ENCODE measurements around the gene SNX3.

GRCh38 chr6:108304646-108305045 is 43.8 kb upstream of the SNX3 start:
- no peak for TF ChIP-seq CTCF (IDR thresholded peaks at IDR 0.05)
- TF ChIP-seq EP300 (IDR thresholded peaks at IDR 0.05), result no peak

Data from tibial nerve (tissue), 4 donors.